Ovary (tissue), 9 donors: ENCODE measurements around the gene ADCK2. TPM values are rescaled to one million over a fixed set of nuclear protein-coding genes. Genes with fewer than 3 reads are reported as not detected.
A peak's percentile ranks its signal among the peaks of the same experiment; 100 is the strongest.

Experiments
- DNase-seq, 5 donors: peaks; one replicate each; pipeline ENCODE4 v3.0.0-alpha.2; 2019 to 2020
- H3K27ac ChIP-seq, 2 donors: fragments of 200-600 bp; one replicate each; pipeline versions ENCODE4 v1.5.1 to v1.8.0; 2019 to 2022
- H3K27me3 ChIP-seq: fragments of 200-600 bp; one replicate; pipeline ENCODE4 v1.8.0; 2022
- H3K36me3 ChIP-seq: fragments of 200-600 bp; sonication (generic); one replicate; pipeline ENCODE4 v1.5.1; 2019
- H3K4me1 ChIP-seq: one replicate; pipeline ENCODE4 v1.8.1; 2013; ENCODE audit warnings: mild to moderate bottlenecking, moderate library complexity; ENCODE audit not compliant: insufficient read depth
- H3K4me3 ChIP-seq: fragments of 200-600 bp; sonication (generic); one replicate; pipeline ENCODE4 v1.5.1; 2017
- H3K9me3 ChIP-seq, 2 donors: fragments of 200-600 bp in 1 of 2; sonication (generic) in 1 of 2; one replicate each; pipeline versions ENCODE4 v1.5.1 to v1.8.1; 2013 to 2019; ENCODE audit warnings: mild to moderate bottlenecking in 1 of 2, moderate library complexity in 1 of 2
- EP300 ChIP-seq: sonication (generic); formaldehyde crosslinking; IDR thresholded peaks from one replicate; pipeline ENCODE4 v1.6.1; 2017; ENCODE audit warnings: antibody characterized with exemption
- POLR2A ChIP-seq: fragments of 450-650 bp; IDR thresholded peaks from one replicate; pipeline ENCODE4 v1.6.1; 2017; ENCODE audit warnings: antibody characterized with exemption, mild to moderate bottlenecking, moderate library complexity
- WGBS, 3 donors: extraction: QIAGEN DNeasy Blood & Tissue Kit in 1 of 3; methylation state at CpG; one replicate each; pipeline versions ENCODE4 v1.1.5 to v1.1.7; 2013 to 2017; 5-methylcytosine and 5-hydroxymethylcytosine counted together
- intact Hi-C, 4 donors: fragments of 100-400 bp; cut with DNase I; formaldehyde crosslinking; loops; one replicate each; pipeline versions ENCODE4 v1.11.0 to v1.15.1; 2022 to 2023
- polyA plus RNA-seq, 2 donors: library from polyadenylated mRNA; stranded (reverse); fragments of 200-250 nt in 1 of 2; fragments of 350-450 nt in 1 of 2; fragmentation: Illumina TruSeq in 1 of 2; extraction: RNeasy Lipid Tissue Mini Kit (QIAGEN cat#74804) in 1 of 2; gene quantifications; one replicate each; pipeline ENCODE4 v1.2.3, GENCODE V29; 2013 to 2014
- total RNA-seq, 7 donors: library from RNA; depleted of rRNA in 2 of 7; stranded (reverse); fragments of >200 nt in 2 of 7; fragmentation: NEBNext Ultra II Directional in 3 of 7; extraction: Animal tissue kit (Norgen Biotek cat#: 25700) in 3 of 7; gene quantifications; one replicate each; pipeline versions ENCODE4 v1.1.0 to v1.2.4, GENCODE V29; 2016 to 2023
- TF ChIP-seq, protein P1 (sequence below), 3 donors: fragments of 450-650 bp in 2 of 3; fragments of 200-600 bp in 1 of 3; IDR thresholded peaks; one replicate each; pipeline versions ENCODE4 v1.5.1 to v1.8.0; 2016 to 2022; ENCODE audit warnings: antibody characterized with exemption in 3 of 3, mild to moderate bottlenecking in 1 of 3
- donor health status: DM: no; HTN: no; CAD: no; lungs with moderate emphysema.
- donor health status: DM: no; HTN: no; CAD: no.
- donor health status: Bipolar disorder and iron deficiency.
- donor health status: DM: yes; HTN: yes; CAD: no.
- donor health status: DM: no; HTN: no; CAD: no.
- donor health status: DM: yes; HTN: yes; CAD: no.

The ADCK2 gene
- total and polyA plus RNA-seq, 9 donors: 12.0 to 22.5 (median 19.1) TPM

DNA sequence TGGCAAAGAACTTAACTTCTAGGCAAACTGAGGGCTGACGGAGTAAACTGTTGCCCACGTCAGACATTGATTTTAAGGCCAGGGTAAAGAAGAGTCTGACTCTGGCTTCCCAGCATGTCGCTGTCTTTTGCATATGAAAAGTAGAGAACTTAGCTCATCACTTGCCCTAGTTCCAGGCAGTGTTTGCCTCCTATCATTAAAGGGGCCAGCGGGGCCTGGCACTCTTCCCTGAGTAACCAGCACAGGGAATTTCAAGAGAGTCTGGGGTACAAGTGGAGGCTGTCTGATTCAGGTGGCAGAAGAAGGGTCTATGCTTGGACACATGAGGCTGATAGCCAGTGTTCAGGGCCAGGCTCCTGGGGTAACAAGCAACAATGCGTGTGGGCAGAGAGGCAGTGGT, 36.9 kb upstream of the ADCK2 start:
- 57 to 75% (median 65%) methylated on average over 5 of the region's 5 CpGs for WGBS, 3 donors
- TF ChIP-seq, protein P1, sequence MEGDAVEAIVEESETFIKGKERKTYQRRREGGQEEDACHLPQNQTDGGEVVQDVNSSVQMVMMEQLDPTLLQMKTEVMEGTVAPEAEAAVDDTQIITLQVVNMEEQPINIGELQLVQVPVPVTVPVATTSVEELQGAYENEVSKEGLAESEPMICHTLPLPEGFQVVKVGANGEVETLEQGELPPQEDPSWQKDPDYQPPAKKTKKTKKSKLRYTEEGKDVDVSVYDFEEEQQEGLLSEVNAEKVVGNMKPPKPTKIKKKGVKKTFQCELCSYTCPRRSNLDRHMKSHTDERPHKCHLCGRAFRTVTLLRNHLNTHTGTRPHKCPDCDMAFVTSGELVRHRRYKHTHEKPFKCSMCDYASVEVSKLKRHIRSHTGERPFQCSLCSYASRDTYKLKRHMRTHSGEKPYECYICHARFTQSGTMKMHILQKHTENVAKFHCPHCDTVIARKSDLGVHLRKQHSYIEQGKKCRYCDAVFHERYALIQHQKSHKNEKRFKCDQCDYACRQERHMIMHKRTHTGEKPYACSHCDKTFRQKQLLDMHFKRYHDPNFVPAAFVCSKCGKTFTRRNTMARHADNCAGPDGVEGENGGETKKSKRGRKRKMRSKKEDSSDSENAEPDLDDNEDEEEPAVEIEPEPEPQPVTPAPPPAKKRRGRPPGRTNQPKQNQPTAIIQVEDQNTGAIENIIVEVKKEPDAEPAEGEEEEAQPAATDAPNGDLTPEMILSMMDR (IDR thresholded peaks at IDR 0.05): no peak
- TF ChIP-seq POLR2A (no peak), EP300 (no peak)
- Histone ChIP-seq H3K27me3 (no peaks in the 10 kb centered on the region), H3K27ac (no peak overlapping the region), H3K9me3 (no peaks in the 10 kb centered on the region), H3K4me1 (peaks cover 18% of the 10 kb centered on the region), H3K4me3 (no peak overlapping the region), H3K36me3 (no peaks in the 10 kb centered on the region)
- intact Hi-C loops: loop anchor here in 1 of 4 donors (5.0 kb wide), 1 partner anchor 39 kb away; no protein-coding TSS in a partner anchor
- peak in 2 of 5 donors; percentile 25 to 50 for DNase-seq

DNA sequence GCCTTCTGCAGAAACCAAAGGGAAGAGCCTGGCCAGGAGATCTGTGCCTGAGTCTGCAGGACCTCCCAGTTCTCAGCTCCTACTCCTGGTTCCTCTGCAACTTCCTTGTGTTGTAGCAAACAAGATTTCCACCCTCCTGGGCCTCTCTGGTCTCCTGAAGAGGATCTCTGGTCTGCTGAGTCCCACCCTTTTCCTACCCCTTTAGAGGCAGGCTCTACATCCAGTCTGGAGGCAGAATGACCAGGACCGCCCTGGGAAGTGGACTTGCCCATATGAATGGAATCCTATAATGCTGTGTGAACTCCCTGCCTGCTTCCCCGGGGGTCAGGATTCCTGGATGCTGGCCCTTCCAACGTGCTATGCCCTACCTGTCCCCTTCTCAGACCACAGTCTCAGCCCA, 35.3 kb upstream of the ADCK2 start:
- H3K9me3 ChIP-seq: no peaks in the 10 kb centered on the region
- H3K4me1 ChIP-seq: peaks cover 20% of the 10 kb centered on the region
- TF ChIP-seq POLR2A (no peak), EP300 (no peak)
- TF ChIP-seq, protein P1 (IDR thresholded peaks at IDR 0.05): no peak
- no peak for DNase-seq
- intact Hi-C loops: loop anchor here in 1 of 4 donors (5.0 kb wide), 1 partner anchor 40 kb away; no protein-coding TSS in a partner anchor
- H3K27ac ChIP-seq: peak overlapping the region in 1 of 2 donors; percentile 19
- H3K27me3 ChIP-seq: no peaks in the 10 kb centered on the region
- 62 to 70% (median 68%) methylated on average over 3 of the region's 3 CpGs for WGBS, 3 donors
- H3K4me3 ChIP-seq: no peak overlapping the region
- H3K36me3 ChIP-seq: no peaks in the 10 kb centered on the region

DNA sequence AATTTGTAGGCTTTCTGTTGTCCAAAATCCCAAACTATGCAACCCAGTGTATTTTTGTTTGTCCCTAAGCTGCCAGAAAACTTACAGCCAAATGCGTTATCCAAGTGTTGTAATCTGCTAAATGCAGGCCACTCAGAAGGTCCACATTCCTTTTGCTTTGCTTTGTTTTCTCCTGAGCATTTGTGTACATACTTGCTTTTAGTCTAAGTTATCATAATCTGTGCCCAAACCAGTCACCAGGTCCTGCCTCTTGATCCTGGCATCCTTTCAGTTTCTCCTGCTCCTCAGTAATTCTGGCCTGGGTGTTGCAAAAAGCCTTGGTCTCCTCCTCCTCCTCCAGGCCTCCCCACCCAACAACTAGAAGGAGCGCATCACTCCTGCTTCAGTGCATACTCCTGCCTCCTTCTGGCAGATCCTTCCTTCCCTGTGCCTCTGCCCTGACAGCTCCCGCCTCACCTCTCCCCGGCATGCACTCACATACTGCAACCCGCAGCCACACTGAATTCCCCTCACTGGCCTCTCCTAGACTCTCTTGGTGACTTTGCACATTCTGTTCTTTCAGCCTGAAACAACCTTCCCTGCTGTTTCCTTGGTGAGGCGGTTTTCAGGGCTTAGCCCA, 34.5 kb upstream of the ADCK2 start:
- intact Hi-C loops: loop anchor here in 1 of 4 donors (5.0 kb wide), 1 partner anchor 41 kb away; no protein-coding TSS in a partner anchor
- 25 to 38% (median 37%) methylated on average over 6 of the region's 6 CpGs for WGBS, 3 donors
- no peak for TF ChIP-seq POLR2A
- H3K9me3 ChIP-seq: no peaks in the 10 kb centered on the region
- peaks cover 20% of the 10 kb centered on the region for H3K4me1 ChIP-seq
- peak in 4 of 5 donors; percentile 37 to 63 (median 49) for DNase-seq
- peak overlapping the region in 1 of 2 donors; percentile 27 for H3K27ac ChIP-seq
- no peaks in the 10 kb centered on the region for H3K27me3 ChIP-seq
- no peak overlapping the region for H3K4me3 ChIP-seq
- no peaks in the 10 kb centered on the region for H3K36me3 ChIP-seq

DNA sequence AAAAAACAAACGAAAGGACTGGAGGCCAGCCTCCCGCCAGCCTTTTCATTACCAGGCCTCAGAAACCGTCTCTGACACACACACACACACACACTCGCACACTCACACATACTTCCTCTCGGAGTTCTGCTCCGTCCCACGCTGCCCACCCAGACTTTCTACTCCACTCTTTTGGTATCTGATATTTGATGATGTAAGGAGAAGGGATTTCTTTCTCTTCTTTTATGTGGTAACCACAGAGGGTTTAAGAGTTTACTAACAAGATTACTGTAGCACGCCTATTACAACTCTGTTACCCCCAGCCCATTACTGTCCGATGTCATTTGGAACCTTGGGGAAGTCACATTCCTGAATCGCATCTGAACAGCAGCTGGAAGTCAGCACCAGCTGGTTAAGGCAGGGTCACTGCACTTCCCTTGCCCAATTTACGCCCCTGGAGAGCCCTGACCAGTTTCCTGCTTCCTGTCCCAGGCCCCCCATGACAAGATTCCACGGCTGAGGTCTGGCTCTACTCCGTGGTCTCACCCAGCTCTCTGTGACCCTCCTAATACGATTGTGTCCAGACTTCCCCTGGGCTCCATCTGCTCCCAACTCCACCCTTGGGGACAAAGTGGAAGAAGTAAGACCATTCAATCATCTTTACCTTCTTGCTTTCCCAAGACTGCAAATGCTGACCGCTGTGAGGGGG, 33.2 kb upstream of the ADCK2 start:
- intact Hi-C loops: loop anchor here in 1 of 4 donors (5.0 kb wide), 1 partner anchor 42 kb away; no protein-coding TSS in a partner anchor
- peak; percentile 50 to 69 (median 61) for DNase-seq
- peaks cover 21% of the 10 kb centered on the region for H3K4me1 ChIP-seq
- no peaks in the 10 kb centered on the region for H3K9me3 ChIP-seq
- WGBS, 3 donors: 8 to 14% (median 9%) methylated on average over 15 of the region's 15 CpGs
- peak overlapping the region; percentile 79 to 90 for H3K27ac ChIP-seq
- peak overlapping the region; percentile 62 for H3K4me3 ChIP-seq
- no peaks in the 10 kb centered on the region for H3K36me3 ChIP-seq
- H3K27me3 ChIP-seq: no peaks in the 10 kb centered on the region
- TF ChIP-seq POLR2A: no peak
- no peak for TF ChIP-seq EP300
- TF ChIP-seq, protein P1 (IDR thresholded peaks at IDR 0.05): no peak
